GM19025 (cell line): ENCODE measurements around the gene TMEM106A.
"Not testable (repeated sequence)": the region's sequence is repeated elsewhere in the genome, so short reads cannot be mapped to it uniquely, and the experiment has no call there.

Experiments used
- ATAC-seq: cut with Tn5 transposase; IDR thresholded peaks from one replicate; pipeline ENCODE4 v1.9.1; 2021; ENCODE audit warnings: mild to moderate bottlenecking, low read depth, moderate library complexity; ENCODE audit not compliant: unreplicated experiment

Gene TMEM106A, protein sequence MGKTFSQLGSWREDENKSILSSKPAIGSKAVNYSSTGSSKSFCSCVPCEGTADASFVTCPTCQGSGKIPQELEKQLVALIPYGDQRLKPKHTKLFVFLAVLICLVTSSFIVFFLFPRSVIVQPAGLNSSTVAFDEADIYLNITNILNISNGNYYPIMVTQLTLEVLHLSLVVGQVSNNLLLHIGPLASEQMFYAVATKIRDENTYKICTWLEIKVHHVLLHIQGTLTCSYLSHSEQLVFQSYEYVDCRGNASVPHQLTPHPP

DNA sequence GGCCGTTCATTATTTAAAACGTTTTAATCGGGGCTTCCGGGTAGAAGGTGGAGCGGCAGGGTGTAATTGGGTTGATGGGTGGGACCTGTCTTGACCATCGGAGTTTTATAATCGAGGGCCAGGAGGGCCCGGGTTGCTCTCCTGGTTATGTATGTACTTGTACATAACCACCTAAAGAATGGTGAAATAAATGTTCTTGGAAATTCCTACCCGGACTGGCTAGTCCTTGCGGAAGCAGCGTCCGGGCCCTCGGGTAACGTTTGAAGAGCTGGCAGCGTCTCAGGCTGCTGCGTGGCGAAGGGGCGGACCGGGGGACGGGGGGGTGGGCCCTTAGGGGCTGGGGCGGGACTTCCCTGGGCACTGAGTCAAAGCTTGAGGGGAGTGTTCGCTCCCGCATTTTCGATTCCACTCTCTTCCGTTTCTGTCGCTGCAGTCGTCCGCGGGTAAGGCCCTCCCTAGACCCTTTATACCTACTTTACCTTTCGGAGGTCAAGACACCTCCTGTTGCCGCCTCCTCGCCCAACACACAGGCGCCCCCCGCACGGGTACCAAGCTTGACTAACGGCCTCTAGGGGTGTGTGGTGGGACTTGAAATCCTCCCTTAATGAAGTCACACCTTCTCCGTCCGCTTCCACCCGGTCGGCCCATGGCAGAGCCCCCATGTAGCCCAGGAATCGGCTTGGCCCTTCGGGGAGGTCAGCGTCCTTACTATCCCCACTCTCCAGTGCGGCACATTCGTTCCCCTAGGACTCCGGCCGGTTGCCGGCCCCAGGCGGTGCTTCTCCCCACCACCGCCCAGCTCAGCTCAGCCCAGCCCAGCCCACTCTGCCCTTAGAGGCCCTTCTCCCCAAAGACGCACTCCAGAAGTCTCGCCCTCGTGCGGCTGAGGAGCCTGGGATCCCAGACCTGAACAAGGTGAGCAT, at the start of gene TMEM106A:
Gene TMEM106A, plus strand, starts transcription at position 396 of the 923 bp plus-strand sequence. CDS start 1,167 bp downstream, outside the sequence.
- peak; percentile 81 for ATAC-seq

DNA sequence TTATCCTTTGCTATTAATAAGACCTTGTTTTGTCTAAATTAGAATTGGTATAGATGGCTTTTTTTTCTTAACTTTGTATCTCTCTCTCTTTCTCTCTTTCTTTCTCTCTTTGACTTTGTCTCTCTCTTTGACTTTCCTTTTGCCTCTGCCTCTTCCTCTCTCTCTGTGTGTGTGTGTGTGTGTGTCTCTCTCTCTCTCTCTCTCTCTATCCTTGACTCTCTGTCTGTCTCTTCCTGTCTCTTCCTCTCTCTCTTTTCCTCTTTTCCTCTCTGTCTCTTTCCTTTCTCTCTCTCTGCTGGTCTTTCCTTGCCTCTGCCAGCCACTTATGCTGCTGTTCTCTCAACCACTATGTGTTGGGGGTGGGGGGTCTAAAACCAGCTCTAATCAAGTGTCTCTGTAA, 45.7 kb upstream of the TMEM106A start:
- not testable (repeated sequence) for ATAC-seq

DNA sequence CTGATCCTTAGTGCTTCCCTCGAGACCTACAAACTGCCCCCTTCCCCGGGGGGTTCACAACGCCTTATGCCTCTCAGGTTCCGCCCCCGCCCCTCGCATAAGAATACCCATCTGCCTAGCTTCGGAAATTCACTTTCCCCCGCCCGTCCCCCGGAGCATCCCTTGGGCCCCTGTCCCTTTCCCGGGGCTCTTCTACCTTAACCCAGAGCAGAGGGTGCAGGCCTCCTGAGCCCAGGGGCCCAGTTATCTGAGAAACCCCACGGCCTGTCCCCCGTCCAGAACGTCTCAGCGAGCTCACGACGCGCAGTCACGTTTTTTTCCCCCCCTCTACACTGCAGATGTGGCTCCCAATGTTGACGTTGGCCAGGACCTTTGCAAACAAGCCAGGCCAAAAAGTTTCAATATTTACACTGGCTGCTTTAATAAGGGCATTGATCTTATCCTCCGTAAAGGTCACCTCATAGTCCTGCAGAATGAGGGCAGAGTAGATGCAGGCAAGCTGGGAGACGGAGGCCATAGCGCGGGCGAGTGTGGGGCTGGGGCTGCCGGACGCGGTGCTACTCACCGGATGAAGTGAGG, 42.0 kb upstream of the TMEM106A start:
- peak; percentile 14 for ATAC-seq

DNA sequence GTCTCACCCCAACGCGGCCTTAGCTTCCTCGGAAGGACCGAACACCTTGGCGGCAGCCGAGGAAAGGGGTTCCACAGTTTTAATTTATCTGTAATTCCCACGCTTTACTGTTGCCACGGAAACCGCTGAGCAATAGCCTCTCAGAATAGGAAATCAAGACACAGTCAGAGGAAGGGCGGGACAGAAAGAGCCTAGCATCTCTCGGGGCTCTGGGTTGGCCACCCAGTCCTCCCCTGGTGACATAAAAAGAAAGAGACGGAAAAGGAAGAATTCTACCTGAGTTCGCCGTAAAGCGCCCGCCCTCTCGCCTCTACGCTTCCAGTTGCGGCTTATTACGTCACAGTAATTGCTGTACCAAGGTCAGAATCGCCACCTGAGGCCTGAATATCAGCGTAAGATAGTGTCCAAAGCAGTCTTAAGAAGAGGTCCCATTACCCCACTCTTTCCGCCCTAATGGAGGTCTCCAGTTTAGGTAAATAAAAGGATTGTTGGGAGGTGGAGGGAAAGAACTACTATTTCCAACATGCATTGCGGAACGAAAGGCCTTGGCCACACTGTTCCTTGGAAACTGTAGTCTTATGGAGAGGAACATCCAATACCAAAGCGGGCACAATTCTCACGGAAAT, 41.4 kb upstream of the TMEM106A start:
- ATAC-seq, result peak; percentile 59

DNA sequence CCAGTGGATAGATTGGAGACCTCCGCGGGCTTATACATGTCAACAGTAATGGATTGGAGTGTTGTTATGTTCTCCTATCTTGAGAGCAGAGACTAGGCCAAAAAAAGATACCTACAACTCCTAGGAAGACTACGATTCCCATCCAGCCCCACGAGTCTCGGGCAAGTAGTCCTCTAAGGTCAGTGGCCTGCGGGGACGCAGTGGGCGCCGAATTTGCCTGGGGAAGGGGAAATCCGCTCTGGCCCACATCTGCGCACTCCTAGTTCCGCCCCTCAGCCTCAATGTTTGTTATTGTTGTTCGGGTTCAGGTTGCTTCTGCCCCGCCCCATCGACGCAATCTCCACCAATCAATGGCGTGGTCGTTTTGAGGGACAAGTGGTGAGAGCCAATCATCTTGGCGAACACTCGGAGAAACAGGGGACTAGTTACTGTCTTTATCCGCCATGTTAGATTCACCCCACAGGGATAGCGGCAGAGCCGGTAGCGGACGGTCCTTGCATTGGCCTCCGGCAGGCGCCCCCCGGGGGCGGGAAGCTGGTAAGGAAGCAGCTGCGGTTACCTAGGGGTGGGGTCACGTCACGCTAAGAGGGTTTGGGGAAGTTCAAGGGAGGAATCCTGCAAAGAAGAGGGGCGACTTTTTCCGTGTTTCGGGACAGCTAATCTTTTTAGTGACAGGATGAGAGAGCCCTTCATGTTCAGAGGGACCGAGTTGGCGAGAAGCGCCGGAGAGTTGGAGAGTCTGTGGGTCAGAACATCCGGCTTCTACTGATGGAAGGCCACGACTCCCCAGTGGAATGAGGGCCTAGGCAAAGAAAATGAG, 40.7 kb upstream of the TMEM106A start, which contains the start of gene NBR1:
Gene NBR1, plus strand, starts transcription at position 449 of the 820 bp plus-strand sequence. CDS start 4,586 bp downstream, outside the sequence.
- ATAC-seq, result peak; percentile 71

DNA sequence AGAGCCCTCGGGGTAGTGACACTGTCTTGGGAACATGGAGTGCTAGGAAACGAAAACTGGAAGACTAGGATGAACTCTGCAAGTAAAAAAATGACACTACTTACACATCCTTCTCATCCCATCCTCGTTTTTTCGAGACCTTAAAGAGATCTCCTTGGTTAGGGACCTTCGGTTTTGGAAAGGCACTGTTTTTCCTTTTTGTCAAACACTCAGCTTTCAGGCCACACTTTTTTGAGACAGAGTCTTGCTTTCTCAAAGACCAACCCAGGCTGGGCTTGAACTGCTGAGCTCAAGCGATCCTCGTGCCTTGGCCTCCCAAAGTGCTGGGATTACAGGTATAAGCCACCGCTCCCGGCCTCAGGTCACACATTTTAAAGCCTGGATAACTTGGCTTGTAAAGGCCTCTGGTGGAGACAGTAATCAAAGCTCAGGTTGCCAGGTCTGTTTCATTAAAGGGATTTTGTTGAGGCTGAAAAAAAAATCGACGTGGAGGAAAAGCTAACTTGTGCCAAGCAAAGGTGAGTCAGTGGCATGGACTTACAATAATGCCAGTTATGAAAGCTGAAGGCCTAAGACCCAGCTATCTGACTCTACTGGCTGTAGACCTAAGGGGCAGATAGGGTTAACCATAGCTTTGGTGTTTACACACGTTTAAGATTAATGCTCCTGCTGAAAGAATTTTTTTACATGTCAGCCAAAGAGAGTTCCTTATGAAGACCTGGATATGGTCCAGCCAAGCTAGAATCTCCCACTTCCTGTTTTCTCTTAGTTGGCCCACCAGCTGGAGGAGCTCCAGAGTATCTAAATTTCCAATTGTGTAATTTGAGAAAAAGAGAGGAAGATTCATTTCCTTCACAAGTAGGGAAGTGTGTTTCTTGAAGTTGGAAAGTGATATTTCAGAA, 39.8 kb upstream of the TMEM106A start:
- ATAC-seq, result no peak

DNA sequence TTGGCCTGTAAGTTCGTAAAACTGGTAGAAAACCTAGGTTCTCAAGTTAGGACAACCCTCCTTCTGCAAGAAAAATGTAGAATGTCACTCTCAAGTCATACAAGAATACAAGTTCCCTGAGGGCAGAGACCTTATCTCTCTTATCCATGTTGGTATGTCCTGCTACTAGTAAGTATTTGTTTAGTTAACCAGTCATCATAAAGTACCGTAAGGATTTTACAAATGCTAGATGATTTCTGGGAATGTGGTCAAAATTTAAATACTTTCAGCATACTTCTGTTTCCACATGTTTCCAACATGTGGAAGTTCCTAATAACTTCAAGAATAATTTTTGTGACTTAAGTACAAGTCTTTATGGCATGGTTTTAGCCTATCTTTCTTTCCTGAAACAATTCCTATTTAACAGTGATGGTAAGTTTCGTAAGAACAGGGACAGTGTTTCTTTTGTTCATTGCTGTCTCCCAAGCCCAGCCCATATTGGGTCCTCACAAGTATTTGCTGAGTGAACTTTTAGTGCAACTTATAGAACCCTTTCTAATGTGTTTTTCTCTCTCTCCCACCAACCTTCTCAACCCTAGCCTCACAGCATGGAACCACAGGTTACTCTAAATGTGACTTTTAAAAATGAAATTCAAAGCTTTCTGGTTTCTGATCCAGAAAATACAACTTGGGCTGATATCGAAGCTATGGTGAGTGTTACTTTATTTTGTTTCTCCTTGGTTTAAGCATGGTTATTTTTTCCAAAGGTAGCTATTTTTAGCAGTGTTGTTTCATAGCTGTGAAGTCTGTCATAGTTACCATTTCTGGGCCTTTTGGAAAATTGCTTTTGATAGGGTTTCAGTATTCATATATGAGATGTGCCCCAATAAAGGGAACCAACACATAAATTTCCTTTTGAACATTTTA, 36.2 kb upstream of the TMEM106A start:
- ATAC-seq, result no peak

DNA sequence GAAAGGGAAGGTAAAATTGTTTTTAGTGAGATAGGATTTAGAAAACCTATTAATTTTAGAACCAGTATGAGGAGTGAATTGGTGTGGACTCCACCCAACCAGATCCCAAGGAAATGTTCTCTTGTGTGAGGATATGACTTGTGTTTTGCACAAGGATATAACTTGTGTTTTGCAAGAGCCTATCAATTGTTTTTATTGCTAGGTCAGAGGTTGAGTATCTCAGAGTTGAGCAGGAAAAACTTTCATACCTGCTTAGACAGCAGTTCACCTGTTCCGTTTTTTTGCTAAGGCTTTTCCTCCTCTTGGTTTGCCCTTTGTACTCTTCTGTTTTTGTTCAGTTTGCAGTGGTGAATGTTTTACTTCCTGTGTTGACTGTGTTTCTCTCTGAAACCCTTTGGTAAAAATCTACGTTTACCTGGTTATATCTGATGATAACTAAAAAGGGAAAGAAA, 35.5 kb upstream of the TMEM106A start:
- no peak for ATAC-seq

DNA sequence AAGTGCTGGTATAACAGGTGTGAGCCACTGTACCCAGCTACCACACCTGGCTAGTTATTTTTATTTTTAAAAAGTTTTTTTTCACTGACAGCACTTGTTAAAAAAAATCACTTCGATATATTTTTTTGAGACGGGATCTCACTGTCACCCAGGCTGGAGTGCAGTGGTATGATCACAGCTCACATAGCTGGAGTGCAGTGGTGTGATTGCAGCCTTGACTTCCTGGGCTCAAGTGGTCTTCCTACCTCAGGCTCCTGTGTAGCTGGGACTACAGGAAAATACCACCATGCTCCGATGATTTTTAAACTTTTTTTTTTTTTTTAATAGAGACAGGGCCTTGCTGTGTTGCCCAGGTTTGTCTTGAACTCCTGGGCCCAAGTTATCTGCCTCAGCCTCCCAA, 27.8 kb upstream of the TMEM106A start:
- no peak for ATAC-seq

DNA sequence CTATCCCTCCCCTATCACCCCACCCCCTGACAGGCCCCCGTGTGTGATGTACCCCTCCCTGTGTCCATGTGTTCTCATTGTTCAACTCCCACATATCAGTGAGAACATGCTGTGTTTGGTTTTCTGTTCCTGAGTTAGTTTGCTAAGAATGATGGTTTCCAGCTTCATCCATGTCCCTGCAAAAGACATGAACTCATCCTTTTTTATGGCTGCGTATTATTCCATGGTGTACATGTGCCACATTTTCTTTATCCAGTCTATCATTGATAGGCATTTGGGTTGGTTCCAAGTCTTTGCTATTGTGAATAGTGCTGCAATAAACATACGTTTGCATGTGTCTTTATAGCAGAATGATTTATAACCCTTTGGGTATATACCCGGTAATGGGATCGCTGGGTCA, 25.0 kb upstream of the TMEM106A start:
- ATAC-seq, result not testable (repeated sequence)

DNA sequence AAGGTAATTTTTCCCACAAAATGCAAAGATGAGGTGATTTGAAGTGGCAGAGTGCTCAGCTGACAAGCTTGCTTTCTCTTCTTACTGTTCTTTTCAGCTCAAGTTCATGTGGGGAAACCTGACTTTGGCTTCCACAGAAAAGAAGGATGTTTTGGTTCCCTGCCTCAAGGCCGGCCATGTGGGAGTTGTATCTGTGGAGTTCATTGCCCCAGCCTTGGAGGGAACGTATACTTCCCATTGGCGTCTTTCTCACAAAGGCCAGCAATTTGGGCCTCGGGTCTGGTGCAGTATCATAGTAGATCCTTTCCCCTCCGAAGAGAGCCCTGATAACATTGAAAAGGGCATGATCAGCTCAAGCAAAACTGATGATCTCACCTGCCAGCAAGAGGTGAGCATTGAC, 18.4 kb upstream of the TMEM106A start:
- ATAC-seq, result no peak

DNA sequence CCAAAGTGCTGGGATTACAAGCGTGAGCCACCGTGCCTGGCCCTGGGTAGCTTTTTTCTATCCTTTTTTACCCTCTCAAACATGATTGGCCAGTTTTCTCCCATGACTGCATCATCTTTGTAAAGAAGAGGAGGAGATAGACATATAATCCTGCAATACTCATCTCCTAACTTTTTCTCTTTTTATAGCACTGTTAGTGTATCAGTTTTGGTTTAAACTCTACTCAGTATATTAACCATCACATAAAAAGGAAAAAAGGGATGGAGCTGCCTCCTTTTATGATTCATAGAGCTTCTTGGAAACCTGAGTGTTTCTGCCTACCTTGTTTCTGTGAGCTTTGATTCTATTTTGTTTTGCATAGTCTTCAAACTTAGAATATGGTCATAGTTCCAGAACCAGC, 12.0 kb upstream of the TMEM106A start:
- ATAC-seq, result no peak

DNA sequence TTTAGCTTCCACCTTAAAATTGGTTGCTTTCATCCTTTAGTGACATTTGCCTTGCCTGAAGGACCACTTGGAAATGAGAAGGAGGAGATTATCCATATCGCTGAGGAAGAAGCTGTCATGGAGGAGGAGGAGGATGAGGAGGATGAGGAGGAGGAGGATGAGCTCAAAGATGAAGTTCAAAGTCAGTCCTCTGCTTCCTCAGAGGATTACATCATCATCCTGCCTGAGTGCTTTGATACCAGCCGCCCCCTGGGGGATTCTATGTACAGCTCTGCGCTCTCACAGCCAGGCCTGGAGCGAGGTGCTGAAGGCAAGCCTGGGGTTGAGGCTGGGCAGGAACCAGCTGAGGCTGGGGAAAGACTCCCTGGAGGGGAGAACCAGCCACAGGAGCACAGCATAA, 11.5 kb upstream of the TMEM106A start:
- no peak for ATAC-seq

DNA sequence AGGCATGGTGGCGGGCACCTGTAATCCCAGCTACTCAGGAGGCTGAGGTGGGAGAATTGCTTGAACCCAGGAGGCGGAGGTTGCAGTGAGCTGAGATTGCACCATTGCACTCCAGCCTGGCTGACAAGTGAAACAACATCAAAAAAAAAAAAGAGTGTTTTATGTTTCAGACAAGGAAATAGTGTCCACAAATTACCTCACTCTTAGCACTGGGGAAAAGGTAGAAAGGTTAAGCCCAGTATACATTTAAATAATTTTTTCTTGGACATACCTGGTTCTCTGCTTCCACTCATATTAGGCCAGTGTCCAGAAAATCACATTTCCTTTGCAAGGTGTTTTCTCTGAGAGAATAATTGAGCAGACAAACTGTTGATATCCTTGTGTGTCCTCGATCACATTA, 8.7 kb upstream of the TMEM106A start:
- not testable (repeated sequence) for ATAC-seq

DNA sequence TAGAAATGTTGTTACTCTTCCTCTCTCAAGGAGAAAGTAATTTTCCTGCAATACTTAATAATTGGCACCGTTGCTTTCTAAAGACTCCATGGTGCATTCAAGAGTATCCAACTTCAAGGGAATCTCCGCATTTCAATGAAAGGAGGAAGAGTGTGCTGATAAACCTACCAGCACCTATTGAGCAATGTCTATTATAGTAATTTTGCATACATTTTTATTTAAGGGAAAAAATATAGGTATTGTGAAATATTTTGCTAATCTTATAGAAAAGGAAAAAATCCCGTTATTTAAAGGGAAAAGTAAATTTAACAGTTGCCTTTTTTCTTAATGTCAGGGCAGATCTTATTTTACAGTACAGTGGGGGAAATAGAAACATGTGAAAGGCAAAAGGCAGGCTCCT, 1.1 kb upstream of the TMEM106A start:
- ATAC-seq, result no peak

DNA sequence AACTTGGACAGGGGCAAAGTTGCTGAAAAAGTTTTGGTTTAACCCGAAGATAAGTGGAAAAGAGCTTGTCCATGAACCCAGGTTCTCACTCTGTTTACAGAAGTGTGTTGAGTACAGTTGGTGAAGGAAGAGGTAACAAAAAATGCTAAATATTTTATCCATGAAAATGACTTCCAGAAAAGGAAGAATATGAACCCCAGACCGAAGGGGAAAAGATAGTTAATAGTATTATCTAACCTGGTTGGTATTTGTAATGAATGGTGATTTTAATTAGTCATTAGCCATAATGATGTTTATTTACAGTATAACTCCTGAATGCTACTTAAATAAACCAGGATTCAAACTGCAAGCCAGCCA, 574 bp upstream of the TMEM106A start:
- ATAC-seq, result no peak

DNA sequence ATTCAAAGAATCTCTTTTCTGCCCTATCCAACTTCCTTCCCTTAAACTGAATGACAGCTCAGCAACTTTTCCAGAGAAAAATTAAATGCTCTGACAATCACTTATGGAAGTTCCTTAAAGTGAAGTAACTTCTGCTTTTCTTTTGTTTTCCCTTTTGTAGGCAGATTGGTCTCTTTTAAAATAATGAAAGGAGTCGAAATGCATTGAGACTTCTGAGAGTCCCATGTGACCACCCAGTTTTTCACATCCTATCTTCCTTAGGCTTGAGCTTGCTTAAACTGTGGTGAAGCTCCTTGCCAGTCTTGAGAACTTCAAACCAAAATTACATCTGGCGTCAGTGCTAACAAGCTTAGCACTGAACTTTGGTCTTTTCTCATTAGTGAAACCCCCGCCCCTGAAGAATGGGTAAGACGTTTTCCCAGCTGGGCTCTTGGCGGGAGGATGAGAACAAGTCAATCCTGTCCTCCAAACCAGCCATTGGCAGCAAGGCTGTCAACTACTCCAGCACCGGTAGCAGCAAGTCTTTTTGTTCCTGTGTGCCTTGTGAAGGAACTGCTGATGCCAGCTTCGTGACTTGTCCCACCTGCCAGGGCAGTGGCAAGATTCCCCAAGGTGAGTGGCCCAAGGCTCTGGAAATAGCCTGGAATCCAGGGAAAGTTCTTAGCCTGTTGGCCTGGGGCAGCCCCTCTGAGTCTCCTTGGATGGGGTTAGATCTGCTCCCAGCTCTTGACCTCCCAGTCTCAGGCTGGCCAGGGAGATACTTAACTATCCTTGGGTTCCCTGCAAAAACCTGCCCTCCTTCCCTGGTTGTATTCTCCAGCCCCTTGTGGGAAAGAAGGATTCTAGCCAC, 1.2 kb downstream of the TMEM106A start:
- ATAC-seq, result no peak
